CD4-positive, alpha-beta T cell (primary cell): Measurements from ENCODE around the gene EEFSEC. TPM values are rescaled to one million over a fixed set of nuclear protein-coding genes. Genes with fewer than 3 reads are reported as not detected.

ENCODE experiments used
- ATAC-seq: fragments of 200-7000 bp; cut with Tn5 transposase; one replicate; pipeline ENCODE4 v1.10.0; 2022; ENCODE audit warnings: mild to moderate bottlenecking; ENCODE audit not compliant: poor library complexity
- CTCF ChIA-PET: fragments of 350-600 bp; sonication (Branson Sonifier 250); formaldehyde crosslinking; loops from one replicate; lab custom pipeline; 2021; ENCODE audit warnings: antibody characterized with exemption, inconsistent platforms; lab: Charles Lee
- POLR2A ChIA-PET: fragments of 350-600 bp; sonication (Branson Sonifier 250); formaldehyde crosslinking; loops from one replicate; lab custom pipeline; 2021; ENCODE audit warnings: antibody characterized with exemption, inconsistent platforms; lab: Charles Lee
- DNase-seq, 14 experiments: peaks; one replicate each; pipeline ENCODE4 v3.0.0-alpha.2; 2013 to 2020; ENCODE audit warnings: mixed read lengths in 2 of 14
- H3K27ac ChIP-seq, 2 donors: one replicate each; pipeline versions ENCODE4 v1.5.1 to v1.7.0; 2013; ENCODE audit warnings: low read length in 2 of 2, low read depth in 1 of 2, mild to moderate bottlenecking in 1 of 2
- H3K27me3 ChIP-seq, 2 experiments: 1 replicate in 1 of 2; 2 replicates in 1 of 2; pipeline versions ENCODE4 v1.6.1 to v1.7.0; 2013; ENCODE audit warnings: low read length in 2 of 2, control low read depth in 1 of 2, mild to moderate bottlenecking in 1 of 2, moderate library complexity in 1 of 2; ENCODE audit not compliant: insufficient read depth in 2 of 2, control insufficient read depth in 1 of 2
- H3K36me3 ChIP-seq: one replicate; pipeline ENCODE4 v1.6.1; 2013; ENCODE audit warnings: low read length, control low read depth; ENCODE audit not compliant: insufficient read depth
- H3K4me1 ChIP-seq: one replicate; pipeline ENCODE4 v1.6.1; 2013; ENCODE audit warnings: low read length, control low read depth; ENCODE audit not compliant: insufficient read depth
- H3K4me3 ChIP-seq: one replicate; pipeline ENCODE4 v1.5.1; 2013; ENCODE audit warnings: mild to moderate bottlenecking, low read length, moderate library complexity
- H3K9me3 ChIP-seq, 2 experiments: 1 replicate in 1 of 2; 2 replicates in 1 of 2; pipeline versions ENCODE4 v1.6.1 to v1.7.0; 2013; ENCODE audit warnings: low read length in 2 of 2, mild to moderate bottlenecking in 2 of 2, control low read depth in 1 of 2, moderate library complexity in 1 of 2; ENCODE audit not compliant: control insufficient read depth in 1 of 2, insufficient read depth in 1 of 2
- H3K27ac Mint-ChIP-seq: one replicate; pipeline ENCODE4 v1.8.0; 2020; ENCODE audit warnings: mixed read lengths
- H3K27me3 Mint-ChIP-seq: one replicate; pipeline ENCODE4 v1.8.0; 2021; ENCODE audit warnings: mixed read lengths
- H3K36me3 Mint-ChIP-seq: one replicate; pipeline ENCODE4 v1.8.0; 2021; ENCODE audit warnings: low read depth, mixed read lengths
- H3K4me1 Mint-ChIP-seq: one replicate; pipeline ENCODE4 v1.8.0; 2021; ENCODE audit warnings: low read depth, mixed read lengths
- H3K4me3 Mint-ChIP-seq: one replicate; pipeline ENCODE4 v1.8.0; 2020; ENCODE audit warnings: mild to moderate bottlenecking, mixed read lengths
- H3K9me3 Mint-ChIP-seq: one replicate; pipeline ENCODE4 v1.8.0; 2020; ENCODE audit warnings: mixed read lengths
- CTCF ChIP-seq: fragments of 200-600 bp; IDR thresholded peaks from one replicate; pipeline ENCODE4 v1.8.0; 2022; ENCODE audit warnings: antibody characterized with exemption, mild to moderate bottlenecking
- intact Hi-C, 2 experiments: fragments of 100-400 bp; cut with DNase I in 1 of 2; cut with micrococcal nuclease in 1 of 2; formaldehyde crosslinking; loops; one replicate each; pipeline versions ENCODE4 v1.15.1 to v1.9.0; 2023 to 2025; cut with DNase I, micrococcal nuclease
- total RNA-seq, 174 experiments: library from RNA in 2 of 174; stranded (reverse) in 2 of 174; gene quantifications; one replicate each; pipeline ENCODE4 v1.2.3 and lab custom pipeline; 2021 to 2026

Gene EEFSEC
- total RNA-seq, 2 experiments from 2014 or later = 13.1 to 13.9 TPM

- no peaks in the 10 kb centered on the region for H3K27me3 ChIP-seq
- POLR2A ChIA-PET = no interaction called here
- H3K36me3 ChIP-seq = no peaks in the 10 kb centered on the region
- ATAC-seq (no peak), DNase-seq (no peak)
- Mint-ChIP-seq H3K27ac (peak overlapping the region; percentile 17), H3K27me3 (no peaks in the 10 kb centered on the region), H3K36me3 (peaks cover 5% of the 10 kb centered on the region), H3K4me3 (no peak overlapping the region), H3K4me1 (peaks cover 45% of the 10 kb centered on the region), H3K9me3 (no peaks in the 10 kb centered on the region)
- no peak for TF ChIP-seq CTCF
- intact Hi-C loops = no loop called here
- H3K4me3 ChIP-seq = no peak overlapping the region
- CTCF ChIA-PET = no interaction called here
- H3K4me1 ChIP-seq = peaks cover 8% of the 10 kb centered on the region
- no peak overlapping the region for H3K27ac ChIP-seq
- H3K9me3 ChIP-seq = no peaks in the 10 kb centered on the region
These were observed 84.9 kb downstream of the EEFSEC start for GRCh38 chr3:128238184-128238489.

GRCh38 chr3:128239304-128239703 lies 86.0 kb downstream of the EEFSEC start:
- Histone ChIP-seq H3K9me3 (no peaks in the 10 kb centered on the region), H3K4me1 (peaks cover 12% of the 10 kb centered on the region), H3K27ac (no peak overlapping the region), H3K27me3 (no peaks in the 10 kb centered on the region), H3K4me3 (no peak overlapping the region), H3K36me3 (no peaks in the 10 kb centered on the region)
- peaks cover 52% of the 10 kb centered on the region for H3K4me1 Mint-ChIP-seq
- H3K27me3 Mint-ChIP-seq = no peaks in the 10 kb centered on the region
- DNase-seq (no peak), ATAC-seq (no peak)
- no peak for TF ChIP-seq CTCF
- no peak overlapping the region for H3K27ac Mint-ChIP-seq
- H3K36me3 Mint-ChIP-seq = peaks cover 10% of the 10 kb centered on the region
- no peaks in the 10 kb centered on the region for H3K9me3 Mint-ChIP-seq
- ChIA-PET POLR2A (no interaction called here), CTCF (no interaction called here)
- intact Hi-C loops = no loop called here
- H3K4me3 Mint-ChIP-seq = no peak overlapping the region

GRCh38 chr3:128240232-128240631 lies 87.0 kb downstream of the EEFSEC start:
- Mint-ChIP-seq H3K36me3 (peaks cover 18% of the 10 kb centered on the region), H3K27me3 (no peaks in the 10 kb centered on the region), H3K9me3 (no peaks in the 10 kb centered on the region), H3K27ac (peak overlapping the region; percentile 20), H3K4me3 (no peak overlapping the region), H3K4me1 (peaks cover 52% of the 10 kb centered on the region)
- H3K27me3 ChIP-seq = no peaks in the 10 kb centered on the region
- ATAC-seq (no peak), DNase-seq (no peak)
- CTCF ChIA-PET = no interaction called here
- no peak overlapping the region for H3K4me3 ChIP-seq
- no peaks in the 10 kb centered on the region for H3K9me3 ChIP-seq
- H3K4me1 ChIP-seq = peaks cover 12% of the 10 kb centered on the region
- H3K36me3 ChIP-seq = no peaks in the 10 kb centered on the region
- intact Hi-C loops = no loop called here
- no peak for TF ChIP-seq CTCF
- no peak overlapping the region for H3K27ac ChIP-seq
- POLR2A ChIA-PET = no interaction called here
